ENCODE results near the gene LRFN4. TPM values are rescaled to one million over a fixed set of nuclear protein-coding genes. Genes with fewer than 3 reads are reported as not detected.

LRFN4 gene
- total RNA-seq, 1 donor from 2014 or later = 37.9 TPM

GRCh38 chr11:66874232-66874631, 17.4 kb downstream of the LRFN4 start:
- no peak for TF ChIP-seq CTCF (conservative IDR thresholded peaks at IDR 0.05; ENCODE audit: low read depth, low read length)
- no peak for DNase-seq (ENCODE audit: low read depth)
- no peak overlapping the region for H3K4me3 ChIP-seq (ENCODE audit: low read depth, low read length)

- TF ChIP-seq CTCF (conservative IDR thresholded peaks at IDR 0.05; ENCODE audit: low read depth, low read length) = no peak
- DNase-seq (ENCODE audit: low read depth) = no peak
- H3K4me3 ChIP-seq (ENCODE audit: low read depth, low read length) = no peak overlapping the region
Measured at GRCh38 chr11:66875378-66875777, 18.5 kb downstream of the LRFN4 start.

GRCh38 chr11:66877588-66878385, 20.9 kb downstream of the LRFN4 start:
- DNase-seq (ENCODE audit: low read depth) = no peak
- TF ChIP-seq CTCF (conservative IDR thresholded peaks at IDR 0.05; ENCODE audit: low read depth, low read length) = no peak
- no peak overlapping the region for H3K4me3 ChIP-seq (ENCODE audit: low read depth, low read length)

- TF ChIP-seq CTCF (conservative IDR thresholded peaks at IDR 0.05; ENCODE audit: low read depth, low read length) = no peak
- DNase-seq (ENCODE audit: low read depth) = no peak
- no peak overlapping the region for H3K4me3 ChIP-seq (ENCODE audit: low read depth, low read length)
Measured at GRCh38 chr11:66878474-66878873, 21.6 kb downstream of the LRFN4 start.

- TF ChIP-seq CTCF (conservative IDR thresholded peaks at IDR 0.05; ENCODE audit: low read depth, low read length) = no peak
- no peak overlapping the region for H3K4me3 ChIP-seq (ENCODE audit: low read depth, low read length)
- no peak for DNase-seq (ENCODE audit: low read depth)
Measured at GRCh38 chr11:66879000-66879399, 22.1 kb downstream of the LRFN4 start.

- no peak for TF ChIP-seq CTCF (conservative IDR thresholded peaks at IDR 0.05; ENCODE audit: low read depth, low read length)
- no peak for DNase-seq (ENCODE audit: low read depth)
- H3K4me3 ChIP-seq (ENCODE audit: low read depth, low read length) = no peak overlapping the region
Measured at GRCh38 chr11:66879583-66879982, 22.7 kb downstream of the LRFN4 start.

- TF ChIP-seq CTCF (conservative IDR thresholded peaks at IDR 0.05; ENCODE audit: low read depth, low read length) = no peak
- no peak overlapping the region for H3K4me3 ChIP-seq (ENCODE audit: low read depth, low read length)
- no peak for DNase-seq (ENCODE audit: low read depth)
Measured at GRCh38 chr11:66879999-66880398, 23.1 kb downstream of the LRFN4 start.
